ENCODE measurements around the gene HOXD4. TPM values are rescaled to one million over a fixed set of nuclear protein-coding genes. Genes with fewer than 3 reads are reported as not detected.

Gene HOXD4
- total and polyA plus RNA-seq, 10 of the 15 experiments (the other 5 are each of a cell fraction or from before 2014, with no cell fraction given): 0.07 TPM; not detected in 9

- intact Hi-C loops (cut with micrococcal nuclease; ENCODE audit: unreplicated experiment) (no loop called here), in situ Hi-C loops (cut with MboI) (no loop called here)
- TF ChIP-seq TCF12 (IDR thresholded peaks at IDR 0.05; ENCODE audit: low read depth, low read length) (no peak), SMC3 (IDR thresholded peaks at IDR 0.05; ENCODE audit: borderline replicate concordance, low read length) (no peak), RAD21 (IDR thresholded peaks at IDR 0.05; ENCODE audit: insufficient read depth, low read depth, low read length) (no peak), PML (IDR thresholded peaks at IDR 0.05; ENCODE audit: low read length) (no peak), FOXK2 (IDR thresholded peaks at IDR 0.05) (no peak), USF2 (IDR thresholded peaks at IDR 0.05; ENCODE audit: borderline replicate concordance, low read depth, low read length) (no peak), MLLT1 (IDR thresholded peaks at IDR 0.05) (no peak), CBFB (IDR thresholded peaks at IDR 0.05; ENCODE audit: low read depth) (no peak), TARDBP (IDR thresholded peaks at IDR 0.05; ENCODE audit: borderline replicate concordance) (no peak), ETV6 (conservative IDR thresholded peaks at IDR 0.05 in 1 of 2, IDR thresholded peaks at IDR 0.05 in 1 of 2; ENCODE audit: borderline replicate concordance in 1 of 2, low read depth in 1 of 2) (no peak), ZNF274 (IDR thresholded peaks at IDR 0.05; ENCODE audit: insufficient read depth, insufficient read length) (no peak), KLF5 (IDR thresholded peaks at IDR 0.05; ENCODE audit: partially characterized antibody) (no peak), ZNF592 (IDR thresholded peaks at IDR 0.05) (no peak), RELB (IDR thresholded peaks at IDR 0.05; ENCODE audit: low read depth) (no peak), SREBF1 (IDR thresholded peaks at IDR 0.05; ENCODE audit: low read length) (no peak)
- Histone ChIP-seq H3K4me1 (ENCODE audit: control insufficient read depth, insufficient read depth, low read length) (no peaks in the 10 kb centered on the region), H3K9me3 (replicated peaks; ENCODE audit: control insufficient read depth, insufficient read depth, low read length) (no peaks in the 10 kb centered on the region), H3K36me3 (ENCODE audit: control insufficient read depth in 2 of 2, insufficient read depth in 2 of 2, low read length in 1 of 2) (no peaks in the 10 kb centered on the region), H3K9ac (ENCODE audit: control insufficient read depth, insufficient read depth, low read length) (no peak overlapping the region), H3K4me2 (ENCODE audit: control insufficient read depth, insufficient read depth) (no peak overlapping the region), H3K4me3 (no peak overlapping the region), H2AFZ (ENCODE audit: control insufficient read depth, low read depth, low read length) (no peak overlapping the region), H3K27me3 (replicated peaks in 1 of 2; ENCODE audit: control insufficient read depth in 2 of 2, insufficient read depth in 2 of 2, low read length in 1 of 2) (peaks cover 5 to 36% of the 10 kb centered on the region in 2 experiments), H3K79me2 (ENCODE audit: control insufficient read depth, insufficient read depth, low read length) (no peaks in the 10 kb centered on the region), H3K27ac (ENCODE audit: control insufficient read depth, insufficient read depth) (no peak overlapping the region), H4K20me1 (ENCODE audit: control insufficient read depth, insufficient read depth) (no peaks in the 10 kb centered on the region)
- ATAC-seq (no peak), DNase-seq (ENCODE audit: low read depth, low spot score) (no peak), FAIRE-seq (no peak)
- SMC1A ChIA-PET (ENCODE audit: uncharacterized antibody, unreplicated experiment): interaction anchor here (1.3 kb wide), 1 partner anchor 497 kb away, joined by 3 read pairs; no protein-coding TSS in a partner anchor
- POLR2A ChIA-PET: interaction anchor here (0.7 kb wide), 1 partner anchor 19 kb away, joined by 3 read pairs; no protein-coding TSS in a partner anchor
- no TSS peak for BruUV-seq (replicated peaks)
- RAD21 ChIA-PET (ENCODE audit: unreplicated experiment): interaction anchor here (1.5 kb wide), 1 partner anchor 399 kb away, joined by 3 read pairs; no protein-coding TSS in a partner anchor
- CTCF ChIA-PET: interaction anchor here (0.6 to 2.7 kb wide), 3 partner anchors 300 to 400 kb away, joined by 3 to 7 read pairs (median 3); no protein-coding TSS in a partner anchor
- 6% methylated on average over 11 of the region's 11 CpGs for WGBS (ENCODE audit: insufficient coverage, insufficient replicate concordance, low lambda C conversion rate, missing lambda C conversion rate)
Measured at GRCh38 chr2:176154576-176155252, 3.4 kb downstream of the HOXD4 start.
